GM20431 (cell line): ENCODE data around the gene PCSK4.

Experiments
- in situ Hi-C: fragments of 300-500 bp; cut with MseI, MboI; formaldehyde crosslinking; loops from one replicate; pipeline ENCODE4 v1.15.0; 2020; ENCODE audit warnings: low sequenced_read_pairs; ENCODE audit not compliant: unreplicated experiment

PCSK4 gene

DNA sequence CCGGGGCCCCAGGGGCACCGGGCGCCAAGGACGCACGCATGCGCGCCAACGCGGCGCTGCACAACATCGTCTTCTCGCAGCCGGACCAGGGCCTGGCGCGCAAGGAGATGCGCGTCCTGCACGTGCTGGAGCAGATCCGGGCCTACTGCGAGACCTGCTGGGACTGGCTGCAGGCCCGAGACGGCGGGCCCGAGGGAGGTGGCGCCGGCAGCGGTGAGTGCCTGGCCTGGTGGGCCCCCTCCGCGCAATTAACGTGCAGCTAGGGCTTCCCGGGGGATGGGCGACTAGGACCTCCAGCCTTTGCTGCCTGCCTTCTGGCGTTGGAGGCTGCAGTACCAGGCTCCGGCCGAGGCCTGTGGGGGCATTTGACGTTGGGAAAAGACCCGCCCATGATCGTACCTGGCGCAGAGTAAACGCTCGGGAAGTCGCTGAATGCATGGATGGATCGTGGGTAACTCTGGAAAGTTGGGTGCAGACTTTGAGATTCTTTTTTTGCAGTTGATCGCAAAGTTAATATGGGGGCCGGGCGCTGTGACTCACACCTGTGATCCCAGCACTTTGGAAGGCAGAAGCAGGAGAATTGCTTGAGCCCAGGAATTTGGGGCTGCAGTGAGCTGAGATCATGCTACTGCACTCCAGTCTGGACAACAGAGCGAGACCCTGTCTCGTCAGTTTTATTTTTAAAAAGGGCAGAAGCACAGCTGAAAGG is 33.0 kb downstream of the PCSK4 start:
- in situ Hi-C loops = no loop called here

DNA sequence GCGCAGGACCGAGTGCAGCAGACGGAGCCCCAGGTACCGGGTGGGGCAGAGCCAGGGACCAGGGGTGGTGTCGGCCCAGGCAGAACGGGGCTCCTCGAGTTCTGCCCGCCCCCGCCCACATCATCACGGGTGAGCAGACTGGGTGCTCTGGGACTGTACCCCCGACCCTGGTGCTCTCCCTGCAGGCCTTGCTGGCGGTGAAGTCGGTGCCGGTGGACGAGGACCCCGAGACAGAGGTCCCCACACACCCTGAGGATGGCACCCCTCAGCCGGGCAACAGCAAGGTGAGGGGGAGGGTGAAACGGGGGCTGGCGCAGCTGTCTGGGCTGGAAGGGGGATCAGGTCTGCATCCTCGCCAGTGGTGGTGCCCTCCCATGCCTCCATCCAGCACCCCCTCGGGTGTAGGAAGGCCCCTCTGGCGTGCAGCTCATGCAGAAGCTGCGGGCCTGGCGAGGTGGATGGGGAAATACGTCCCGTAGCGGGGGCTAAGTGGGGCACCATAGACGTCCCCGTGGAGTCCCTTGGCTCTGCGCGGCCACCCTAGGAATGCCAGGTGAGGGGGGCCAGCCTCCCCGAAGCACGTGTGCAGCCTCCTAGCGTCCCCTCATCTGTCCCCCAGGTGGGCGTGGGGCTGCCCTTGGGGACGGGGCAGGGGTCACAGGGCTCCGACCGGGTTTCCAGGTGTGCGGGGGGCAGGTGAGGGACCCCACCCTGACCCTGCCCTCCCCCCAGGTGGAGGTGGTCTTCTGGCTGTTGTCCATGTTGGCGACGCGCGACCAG is 33.8 kb downstream of the PCSK4 start:
- in situ Hi-C loops = no loop called here

DNA sequence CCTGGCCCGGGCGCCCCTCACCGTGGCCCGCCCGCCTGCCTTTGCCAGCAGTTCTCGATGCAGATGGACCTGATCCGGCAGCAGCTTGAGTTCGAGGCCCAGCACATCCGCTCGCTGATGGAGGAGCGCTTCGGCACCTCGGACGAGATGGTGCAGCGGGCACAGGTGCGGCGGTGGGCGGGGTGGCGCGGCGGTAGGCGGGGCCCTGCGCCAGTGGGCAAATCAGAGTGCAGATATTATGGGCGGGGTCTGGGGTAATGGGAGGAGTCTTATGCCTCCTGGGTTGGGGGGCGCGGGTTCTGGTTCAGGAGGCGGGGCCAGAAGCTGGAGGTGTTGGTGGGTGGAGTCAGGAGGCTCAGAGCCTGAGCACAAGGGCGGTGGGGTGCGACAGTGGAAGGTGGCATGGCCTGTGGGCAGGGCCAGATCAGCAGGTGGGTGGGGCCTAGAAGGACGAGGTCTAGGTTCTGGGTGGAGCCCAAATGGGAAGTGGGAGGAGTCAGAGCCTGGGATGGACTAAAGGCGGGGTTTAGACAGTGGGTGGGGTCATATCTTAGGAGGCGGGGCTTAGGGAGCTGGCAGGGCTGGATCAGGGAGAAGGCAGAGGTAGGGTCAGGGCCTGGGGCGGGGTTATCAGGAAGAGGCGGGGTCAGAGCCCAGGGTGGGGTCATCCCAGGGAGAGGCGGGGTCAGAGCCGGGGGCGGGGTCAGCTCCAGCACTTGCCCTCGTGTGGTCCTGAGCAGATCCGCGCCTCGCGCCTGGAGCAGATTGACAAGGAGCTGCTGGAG is 34.6 kb downstream of the PCSK4 start:
- in situ Hi-C loops = no loop called here

DNA sequence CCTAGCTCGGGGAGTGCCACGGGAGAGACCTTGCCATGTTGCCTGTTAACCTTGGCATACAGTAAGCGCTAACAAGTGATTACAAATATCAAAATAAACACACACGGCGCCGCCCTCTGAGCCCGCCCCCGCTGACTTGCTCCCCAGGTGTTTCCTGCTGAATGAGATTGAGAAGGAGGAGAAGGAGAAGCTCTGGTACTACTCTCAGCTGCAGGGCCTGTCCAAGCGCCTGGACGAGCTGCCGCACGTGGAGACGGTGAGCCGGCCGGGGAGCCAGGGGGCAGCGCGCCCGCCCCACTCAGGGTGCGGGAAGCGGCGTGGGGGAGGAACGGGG is 35.2 kb downstream of the PCSK4 start:
- in situ Hi-C loops = no loop called here

DNA sequence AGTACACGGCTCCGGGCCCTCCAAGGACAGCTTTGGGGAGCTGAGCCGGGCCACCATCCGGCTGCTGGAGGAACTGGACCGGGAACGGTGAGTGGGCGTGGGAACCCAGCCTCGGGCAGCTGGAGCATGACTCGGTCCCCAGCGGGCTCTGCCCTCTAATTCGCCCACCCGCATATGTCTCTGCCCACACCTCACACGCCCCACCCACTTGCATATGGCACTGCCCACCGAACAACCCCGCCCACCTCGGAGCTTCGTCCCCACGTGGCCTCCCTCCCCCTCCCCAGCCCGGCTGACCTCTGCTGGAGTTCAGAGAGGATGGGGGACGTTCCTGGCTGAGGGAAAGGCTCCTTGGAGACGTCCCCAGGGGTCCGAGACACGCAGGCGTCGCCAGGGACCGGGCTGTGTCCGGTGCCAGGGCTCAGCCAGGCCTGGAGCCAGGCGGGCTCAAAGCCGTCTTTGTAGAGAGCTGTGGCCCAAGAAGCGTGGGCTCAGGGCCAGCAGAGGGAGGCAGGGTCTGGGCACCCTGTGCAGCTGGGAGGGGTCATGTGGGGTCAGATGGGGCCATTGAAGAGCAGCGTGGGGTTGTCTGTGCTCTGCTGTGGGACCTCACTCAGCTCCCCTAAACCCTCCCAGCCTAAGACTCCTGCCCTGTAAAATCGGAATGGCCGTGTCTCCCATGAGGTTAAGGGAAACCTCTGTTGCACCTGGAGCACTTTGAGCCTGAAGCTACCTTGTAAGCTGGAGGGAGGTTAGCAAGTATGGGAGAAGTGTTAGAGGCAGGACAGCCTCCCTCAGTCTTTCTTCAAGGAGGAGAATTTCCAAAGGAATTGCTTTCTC is 36.4 kb downstream of the PCSK4 start:
- in situ Hi-C loops = no loop called here

DNA sequence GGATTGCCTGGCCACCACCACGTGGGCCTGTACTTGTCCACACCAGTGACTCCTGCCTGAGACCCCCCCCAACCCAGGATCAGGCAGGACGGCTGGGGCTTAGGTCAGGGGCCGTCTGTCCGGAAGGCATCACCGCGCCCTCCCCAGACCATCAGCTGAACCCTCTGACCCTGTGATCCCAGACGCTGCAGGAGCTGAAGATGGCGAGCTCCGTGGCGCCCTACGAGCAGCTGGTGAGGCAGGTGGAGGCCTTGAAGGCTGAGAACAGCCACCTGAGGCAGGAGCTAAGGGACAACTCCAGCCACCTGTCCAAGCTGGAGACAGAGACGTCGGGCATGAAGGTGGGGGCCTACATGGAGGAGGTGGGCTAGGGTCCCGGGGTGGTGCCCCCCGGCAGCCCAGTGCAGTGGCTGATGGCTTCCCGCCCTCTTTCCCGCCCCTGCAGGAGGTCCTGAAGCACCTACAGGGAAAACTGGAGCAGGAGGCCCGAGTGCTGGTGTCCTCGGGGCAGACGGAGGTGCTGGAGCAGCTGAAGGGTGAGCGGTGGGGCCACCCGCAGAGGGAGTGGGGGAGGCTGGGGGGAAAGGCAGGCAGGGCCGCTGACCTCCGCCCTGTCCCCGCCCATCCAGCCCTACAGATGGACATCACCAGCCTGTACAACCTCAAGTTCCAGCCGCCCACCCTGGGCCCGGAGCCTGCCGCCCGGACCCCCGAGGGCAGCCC is 37.2 kb downstream of the PCSK4 start:
- in situ Hi-C loops = no loop called here

DNA sequence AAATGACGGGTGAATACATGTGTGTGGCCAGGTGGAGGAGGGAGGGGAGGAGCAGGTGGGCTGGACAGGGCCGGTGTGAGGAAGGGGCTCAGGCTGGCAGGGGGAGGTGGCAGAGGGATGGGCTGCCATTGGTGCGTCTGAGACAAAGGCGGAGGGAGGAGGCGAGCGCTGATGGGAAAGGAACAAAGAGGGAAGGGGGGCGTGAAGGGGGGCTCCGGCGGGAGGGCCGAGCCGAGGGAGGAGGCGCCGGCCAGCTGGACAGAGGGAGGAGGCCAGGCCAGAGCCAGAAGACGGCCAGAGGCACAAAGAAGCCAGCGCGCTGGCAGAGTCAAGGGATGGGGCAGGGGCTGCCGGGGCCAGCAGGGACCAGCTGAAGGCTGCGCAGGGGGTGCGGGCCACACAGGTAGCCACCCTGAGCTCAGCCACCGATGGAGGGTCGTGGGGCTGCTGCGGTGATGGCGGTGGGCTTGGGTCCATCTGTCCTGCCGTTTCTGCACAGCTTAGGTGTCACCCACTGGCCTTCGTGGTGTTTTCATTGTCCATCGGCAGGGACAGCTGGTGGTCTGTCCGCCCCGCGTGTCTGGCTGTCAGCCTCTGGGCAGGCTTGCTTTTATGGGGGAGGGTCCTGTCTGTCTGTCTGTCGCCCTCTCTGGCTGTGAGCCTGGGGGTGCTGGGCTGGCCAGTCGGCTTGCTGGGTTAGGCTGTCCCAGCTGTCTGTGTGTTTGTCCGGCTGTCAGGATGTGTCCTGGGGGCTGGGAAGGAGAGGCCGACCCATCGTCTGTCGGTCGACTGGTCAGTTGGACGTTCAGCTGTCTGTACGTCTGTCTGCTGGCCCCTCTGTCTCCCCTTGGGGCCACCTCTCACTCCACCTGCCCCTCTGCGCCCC is 38.0 kb downstream of the PCSK4 start:
- in situ Hi-C loops = no loop called here

DNA sequence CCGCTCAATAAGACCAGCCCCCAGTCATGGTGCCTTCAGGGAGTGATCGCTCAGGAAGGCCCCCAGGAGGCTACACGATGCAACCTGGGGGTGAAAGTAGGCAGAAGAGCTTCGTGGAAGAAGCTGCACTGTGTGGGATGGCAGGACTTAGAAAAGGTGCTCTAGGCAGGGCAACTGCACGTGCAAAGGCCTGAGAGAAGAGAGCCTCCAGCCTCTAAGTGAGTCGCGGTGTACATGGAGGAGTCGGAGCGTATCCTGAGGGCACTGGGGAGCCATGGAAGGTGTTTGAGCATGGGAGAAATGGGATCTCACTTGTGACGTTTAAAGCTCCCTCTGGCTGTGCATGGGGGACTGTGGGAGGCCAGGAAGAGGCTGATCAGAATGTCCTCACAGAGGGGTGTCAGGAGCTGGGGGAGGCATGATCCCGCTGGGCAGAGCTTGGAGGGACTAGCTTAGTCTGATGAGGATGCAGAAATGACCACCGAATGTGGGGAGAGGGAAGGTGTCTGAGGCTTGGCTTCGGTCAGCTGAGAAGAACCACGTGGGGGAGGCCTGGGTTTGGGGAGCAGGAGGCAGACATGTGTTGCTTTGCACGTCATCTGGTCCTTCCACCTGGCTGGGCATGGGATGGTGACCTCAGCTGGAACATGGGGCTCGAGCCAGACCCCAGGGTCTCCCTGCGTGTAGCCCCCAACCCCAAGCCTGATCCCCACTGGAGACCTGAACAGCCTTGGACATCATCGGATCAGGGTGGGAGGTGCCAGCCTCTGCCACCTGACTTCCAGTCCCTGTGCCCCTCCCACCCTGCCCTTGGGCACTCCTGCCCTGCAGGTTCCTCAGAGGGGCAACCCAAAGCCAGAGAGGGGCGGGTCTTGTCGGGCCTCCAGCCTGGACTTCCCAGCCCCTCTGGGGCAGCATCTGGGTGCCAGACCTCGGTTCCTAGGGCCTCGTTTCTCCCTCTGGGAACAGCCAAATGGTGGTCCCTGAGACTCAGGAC is 39.1 kb downstream of the PCSK4 start:
- in situ Hi-C loops = no loop called here

DNA sequence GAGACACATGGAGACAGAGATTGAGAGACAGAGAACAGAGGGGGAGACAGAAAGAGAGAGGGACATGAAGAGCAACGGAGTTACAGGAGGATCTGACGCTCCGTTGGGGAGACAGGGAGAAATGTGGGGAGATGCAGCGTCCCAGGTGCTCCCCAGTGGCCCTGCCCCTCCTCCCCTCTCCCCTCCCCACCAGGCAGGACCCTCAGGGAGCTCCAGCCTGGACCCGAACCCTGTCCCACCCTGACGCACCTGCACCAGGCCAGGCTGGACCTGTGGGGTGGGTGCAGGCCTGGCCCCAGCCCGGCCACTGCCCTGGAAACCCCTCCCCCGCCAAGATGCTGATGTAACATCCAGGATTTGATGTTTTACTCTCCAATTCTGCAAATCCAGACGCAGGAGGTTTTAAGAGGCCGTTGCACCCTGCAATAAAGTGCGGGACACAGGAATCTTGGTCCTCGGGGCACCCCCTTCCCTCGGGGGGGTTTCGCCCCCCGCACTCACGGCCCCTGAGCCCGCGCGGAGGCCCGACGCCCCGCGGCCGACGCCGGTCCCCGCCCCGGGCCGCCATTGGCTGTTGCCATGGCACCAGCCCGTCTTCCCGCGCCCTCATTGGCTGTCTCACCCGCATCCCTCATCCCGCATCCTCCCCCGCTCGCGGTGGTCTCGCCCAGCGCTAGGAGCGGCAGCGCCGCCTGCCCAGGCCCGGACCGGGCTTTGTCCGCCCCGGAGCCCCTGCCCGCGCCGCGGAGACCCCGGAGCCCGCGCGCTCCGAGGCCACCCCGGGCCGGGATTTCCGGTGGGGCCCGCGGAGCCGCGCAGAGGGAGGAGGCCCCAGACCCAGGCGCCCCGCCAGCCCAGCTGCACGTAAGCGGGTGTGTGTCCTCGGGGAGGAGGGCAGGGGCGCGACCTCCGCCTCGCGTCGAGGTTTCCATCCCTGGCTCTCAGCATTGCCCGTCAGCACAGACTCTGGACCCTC is 40.4 kb downstream of the PCSK4 start, which contains the start of gene APC2:
Gene APC2 (plus strand): TSS at position 655 of the 976 bp plus-strand sequence. CDS start 2,881 bp downstream, outside the sequence.
- in situ Hi-C loops = no loop called here

DNA sequence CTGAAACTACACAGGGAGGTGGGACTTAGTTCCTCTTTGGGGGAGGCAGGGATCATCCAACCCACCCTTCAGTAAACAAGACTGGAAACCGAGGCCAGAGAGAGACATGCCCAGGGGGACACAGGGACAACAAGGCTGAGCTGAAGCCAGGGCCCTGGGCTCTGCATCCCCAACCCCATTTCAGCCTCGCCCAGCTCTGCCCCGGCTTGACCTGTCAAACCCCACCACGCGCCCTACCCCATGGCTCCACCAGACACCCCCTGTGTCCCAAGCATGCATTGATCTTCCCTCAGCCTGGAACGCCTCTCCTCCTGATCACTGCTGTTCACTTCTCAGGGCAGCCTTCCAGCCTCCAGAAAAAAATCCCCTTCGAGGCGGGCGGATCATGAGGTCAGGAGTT is 42.2 kb downstream of the PCSK4 start:
- in situ Hi-C loops = no loop called here

DNA sequence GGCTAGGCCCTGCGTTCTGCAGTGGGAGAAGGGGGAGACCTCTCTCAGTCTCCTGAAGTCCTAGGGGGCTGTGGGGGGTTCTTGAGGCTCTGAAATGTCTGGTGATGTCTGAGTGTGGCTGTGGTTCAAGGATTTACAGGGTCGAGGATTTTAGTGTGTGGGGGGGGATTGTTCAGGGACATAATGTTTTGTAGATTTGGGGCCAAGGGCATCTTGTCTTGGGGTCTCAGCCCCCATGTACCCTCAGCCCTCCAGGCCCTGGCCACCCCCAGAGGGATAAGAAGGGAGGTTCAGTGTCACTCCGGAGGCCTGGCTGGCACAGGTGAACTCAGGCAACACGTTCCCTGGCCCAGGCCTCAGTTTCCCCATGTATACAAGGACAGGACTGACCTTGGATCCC is 42.6 kb downstream of the PCSK4 start:
- in situ Hi-C loops = no loop called here

DNA sequence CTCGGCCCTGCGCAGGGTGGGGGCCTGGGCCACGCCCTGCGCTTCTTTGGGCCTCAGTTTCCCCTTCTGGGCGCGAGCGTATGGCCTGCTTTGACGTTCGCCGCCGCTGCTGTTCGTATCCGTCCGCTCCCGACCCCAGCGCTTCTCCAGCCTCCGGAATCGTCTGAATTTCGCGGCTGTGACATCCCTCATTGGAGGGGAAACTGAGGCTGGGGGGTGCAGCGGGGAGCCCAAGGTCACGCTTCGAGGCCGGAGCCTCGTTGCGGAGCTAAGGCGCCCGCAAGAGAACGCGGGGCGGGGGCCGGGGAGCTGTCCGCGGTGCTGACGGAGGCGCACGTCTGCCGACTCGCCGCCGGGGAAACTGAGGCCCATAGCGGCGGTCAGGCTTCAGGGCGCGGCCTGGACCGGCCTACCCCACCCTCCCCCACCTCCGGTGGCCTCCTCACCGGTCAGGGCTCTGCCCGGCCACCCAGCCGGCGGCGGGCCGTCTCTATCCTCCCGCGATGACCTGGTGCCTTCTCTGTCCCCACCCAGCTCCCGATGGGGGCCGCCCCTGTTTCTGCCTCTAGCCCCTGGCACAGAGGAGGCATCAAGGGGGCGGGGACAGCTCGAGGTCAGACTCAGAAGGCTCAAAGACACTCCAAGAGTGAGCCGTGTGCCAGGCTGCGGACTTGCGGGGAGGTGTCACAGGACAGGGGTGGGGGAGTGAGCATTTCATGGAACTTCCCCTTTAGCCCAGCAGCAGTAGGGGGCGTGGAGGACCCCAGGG is 43.3 kb downstream of the PCSK4 start:
- in situ Hi-C loops = no loop called here

DNA sequence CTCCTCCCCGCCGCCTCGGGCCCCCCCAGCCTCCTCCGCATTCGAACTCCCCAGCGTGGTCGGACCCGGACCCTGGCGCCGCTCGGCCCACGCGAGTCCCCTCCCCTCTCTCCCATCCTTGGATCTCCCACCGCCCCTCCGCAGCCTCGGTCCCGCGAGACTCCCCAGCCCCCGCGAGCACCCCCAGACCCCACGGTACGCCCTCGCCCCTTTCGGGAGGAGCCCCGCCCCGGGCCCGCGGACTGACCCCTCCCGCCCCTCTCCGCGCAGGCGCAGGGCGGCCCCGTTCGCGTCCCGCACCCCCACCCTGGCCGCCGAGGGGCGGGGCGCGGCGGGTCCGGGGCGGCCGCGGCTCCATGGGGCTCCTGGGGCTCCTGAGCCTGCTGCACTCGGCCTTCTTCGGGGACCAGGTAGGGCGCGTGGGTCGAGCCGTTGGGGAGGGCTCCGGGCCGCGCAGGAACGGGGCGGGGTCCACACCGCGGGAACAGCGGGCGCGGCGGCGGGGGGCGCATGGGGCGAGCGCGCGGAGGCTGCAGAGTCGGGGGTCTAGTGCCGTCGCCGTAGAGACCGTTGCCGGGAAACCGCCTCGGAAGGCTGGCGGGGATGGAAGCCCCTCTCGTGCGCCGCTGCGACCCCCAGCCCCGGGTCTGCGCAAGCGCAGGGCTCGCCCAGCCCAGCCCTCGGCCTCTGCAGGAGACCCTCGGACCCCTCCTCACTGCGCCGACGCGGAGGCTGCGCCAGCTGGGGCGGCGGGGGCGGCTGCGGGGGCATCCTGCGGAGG is 44.0 kb downstream of the PCSK4 start:
- in situ Hi-C loops = no loop called here

DNA sequence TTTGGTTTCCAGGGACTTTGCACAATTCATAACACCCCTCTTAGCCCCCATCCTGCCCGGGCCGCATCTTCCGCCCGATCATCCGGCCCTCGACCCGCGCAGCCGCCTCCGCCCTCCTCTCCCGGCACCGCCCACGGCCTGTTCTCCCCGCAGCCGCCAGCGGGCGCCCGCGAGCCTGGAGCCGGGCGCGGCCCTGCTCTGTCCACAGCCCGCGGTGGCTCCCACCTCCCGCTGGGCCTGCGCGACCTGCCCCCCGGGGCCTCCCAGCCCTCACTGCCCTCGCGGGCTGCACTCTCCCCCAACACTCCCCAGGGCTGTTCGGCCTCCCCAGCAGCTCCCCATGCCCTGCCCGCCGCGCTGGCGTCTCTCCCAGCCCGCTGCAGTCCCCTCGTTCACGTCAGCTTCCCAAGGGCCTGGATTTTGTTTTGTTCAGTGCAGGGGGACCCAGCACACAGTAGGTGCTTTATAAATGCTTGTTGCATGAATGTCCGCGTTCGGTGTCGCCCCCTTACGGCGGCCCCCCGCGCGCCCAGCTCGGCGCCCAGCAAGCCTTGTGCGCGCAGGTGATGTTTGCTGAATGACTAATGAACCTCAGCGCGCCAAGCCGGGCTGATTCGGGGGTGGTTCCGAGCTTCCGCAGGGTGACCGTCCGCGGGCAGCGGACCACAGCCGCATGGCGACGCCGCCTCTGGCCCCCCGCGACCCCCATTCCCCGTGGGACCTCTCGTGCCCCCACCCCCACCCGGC is 44.8 kb downstream of the PCSK4 start:
- in situ Hi-C loops = no loop called here
